HCT116 (cell line): Measurements from ENCODE around the gene IMMP2L.

Source experiments
- EZH2 ChIP-seq: fragments of 200-600 bp; sonication (generic); IDR thresholded peaks from 2 replicates; pipeline ENCODE4 v1.6.1; 2017; ENCODE audit warnings: antibody characterized with exemption, mixed run types
- EZH2phosphoT487 ChIP-seq: fragments of 200-600 bp; IDR thresholded peaks from 2 replicates; pipeline ENCODE4 v1.6.1; 2018; ENCODE audit warnings: antibody characterized with exemption, borderline replicate concordance
- POLR2A ChIP-seq: IDR thresholded peaks from 2 replicates; pipeline ENCODE4 v1.7.0; 2011; ENCODE audit warnings: borderline replicate concordance; ENCODE audit not compliant: insufficient read depth, insufficient read length; ENCODE audit errors: extremely low read depth
- POLR2AphosphoS5 ChIP-seq: IDR thresholded peaks from 2 replicates; pipeline ENCODE4 v1.6.1; 2011; ENCODE audit warnings: mild to moderate bottlenecking, low read depth, low read length, moderate library complexity
- RAD21 ChIP-seq: IDR thresholded peaks from 2 replicates; pipeline ENCODE4 v1.6.1; 2012; ENCODE audit warnings: low read depth, mild to moderate bottlenecking
- SIN3A ChIP-seq: IDR thresholded peaks from 2 replicates; pipeline ENCODE4 v1.6.1; 2012; ENCODE audit warnings: low read depth
- TCF7L2 ChIP-seq: IDR thresholded peaks from 2 replicates; pipeline ENCODE4 v1.7.0; 2011; ENCODE audit warnings: borderline replicate concordance, inconsistent platforms; ENCODE audit not compliant: insufficient read depth, insufficient read length; ENCODE audit errors: extremely low read depth
- YY1 ChIP-seq: IDR thresholded peaks from 2 replicates; pipeline ENCODE4 v1.6.1; 2011; ENCODE audit warnings: low read length, low read depth, moderate library complexity, mild to moderate bottlenecking; ENCODE audit not compliant: insufficient replicate concordance; ENCODE audit errors: extremely low read depth
- ZFX ChIP-seq: fragments of 450-650 bp; IDR thresholded peaks from 2 replicates; pipeline ENCODE4 v1.6.1; 2017
- TF ChIP-seq, protein P1 (sequence below), 3 experiments: fragments of 200-600 bp in 1 of 3; sonication (generic) in 1 of 3; IDR thresholded peaks in 2 of 3; conservative IDR thresholded peaks in 1 of 3; 2 replicates each; pipeline ENCODE4 v1.5.1; 2012 to 2017; ENCODE audit warnings: low read depth in 2 of 3, low read length in 2 of 3, antibody characterized with exemption in 1 of 3, borderline replicate concordance in 1 of 3, control low read depth in 1 of 3, mild to moderate bottlenecking in 1 of 3, mixed read lengths in 1 of 3, mixed run types in 1 of 3, moderate library complexity in 1 of 3; ENCODE audit not compliant: insufficient read depth in 1 of 3
- TF ChIP-seq, protein P2 (sequence below): IDR thresholded peaks from 2 replicates; pipeline ENCODE4 v1.6.1; 2012; ENCODE audit warnings: low read depth
- TF ChIP-seq, protein P3 (sequence below): IDR thresholded peaks from 2 replicates; pipeline ENCODE4 v1.6.1; 2012

DNA sequence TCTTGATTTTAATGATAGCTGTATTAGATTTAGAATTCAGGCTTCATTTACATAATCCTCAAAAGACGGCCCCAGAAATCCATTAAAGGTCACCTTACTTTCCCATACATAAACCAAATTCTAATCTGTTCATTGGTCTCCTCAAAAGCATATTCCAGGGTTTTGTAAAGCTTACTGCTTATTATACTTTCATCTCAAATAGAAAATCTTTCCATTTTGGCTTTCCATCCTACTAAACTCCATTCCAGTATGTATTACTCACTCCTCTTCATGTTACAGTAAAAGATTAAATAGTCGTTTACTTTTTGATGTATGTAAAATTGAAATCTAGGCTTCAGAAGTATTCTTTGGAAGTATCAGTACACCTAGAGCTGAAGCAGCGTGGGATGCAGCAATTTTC, 614.9 kb downstream of the IMMP2L start:
- TF ChIP-seq, protein P1, sequence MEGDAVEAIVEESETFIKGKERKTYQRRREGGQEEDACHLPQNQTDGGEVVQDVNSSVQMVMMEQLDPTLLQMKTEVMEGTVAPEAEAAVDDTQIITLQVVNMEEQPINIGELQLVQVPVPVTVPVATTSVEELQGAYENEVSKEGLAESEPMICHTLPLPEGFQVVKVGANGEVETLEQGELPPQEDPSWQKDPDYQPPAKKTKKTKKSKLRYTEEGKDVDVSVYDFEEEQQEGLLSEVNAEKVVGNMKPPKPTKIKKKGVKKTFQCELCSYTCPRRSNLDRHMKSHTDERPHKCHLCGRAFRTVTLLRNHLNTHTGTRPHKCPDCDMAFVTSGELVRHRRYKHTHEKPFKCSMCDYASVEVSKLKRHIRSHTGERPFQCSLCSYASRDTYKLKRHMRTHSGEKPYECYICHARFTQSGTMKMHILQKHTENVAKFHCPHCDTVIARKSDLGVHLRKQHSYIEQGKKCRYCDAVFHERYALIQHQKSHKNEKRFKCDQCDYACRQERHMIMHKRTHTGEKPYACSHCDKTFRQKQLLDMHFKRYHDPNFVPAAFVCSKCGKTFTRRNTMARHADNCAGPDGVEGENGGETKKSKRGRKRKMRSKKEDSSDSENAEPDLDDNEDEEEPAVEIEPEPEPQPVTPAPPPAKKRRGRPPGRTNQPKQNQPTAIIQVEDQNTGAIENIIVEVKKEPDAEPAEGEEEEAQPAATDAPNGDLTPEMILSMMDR (IDR thresholded peaks at IDR 0.05 in 2 of 3, conservative IDR thresholded peaks at IDR 0.05 in 1 of 3; ENCODE audit: borderline replicate concordance in 1 of 3, insufficient read depth in 1 of 3, low read depth in 2 of 3, low read length in 2 of 3) = no peak
- TF ChIP-seq, protein P2, sequence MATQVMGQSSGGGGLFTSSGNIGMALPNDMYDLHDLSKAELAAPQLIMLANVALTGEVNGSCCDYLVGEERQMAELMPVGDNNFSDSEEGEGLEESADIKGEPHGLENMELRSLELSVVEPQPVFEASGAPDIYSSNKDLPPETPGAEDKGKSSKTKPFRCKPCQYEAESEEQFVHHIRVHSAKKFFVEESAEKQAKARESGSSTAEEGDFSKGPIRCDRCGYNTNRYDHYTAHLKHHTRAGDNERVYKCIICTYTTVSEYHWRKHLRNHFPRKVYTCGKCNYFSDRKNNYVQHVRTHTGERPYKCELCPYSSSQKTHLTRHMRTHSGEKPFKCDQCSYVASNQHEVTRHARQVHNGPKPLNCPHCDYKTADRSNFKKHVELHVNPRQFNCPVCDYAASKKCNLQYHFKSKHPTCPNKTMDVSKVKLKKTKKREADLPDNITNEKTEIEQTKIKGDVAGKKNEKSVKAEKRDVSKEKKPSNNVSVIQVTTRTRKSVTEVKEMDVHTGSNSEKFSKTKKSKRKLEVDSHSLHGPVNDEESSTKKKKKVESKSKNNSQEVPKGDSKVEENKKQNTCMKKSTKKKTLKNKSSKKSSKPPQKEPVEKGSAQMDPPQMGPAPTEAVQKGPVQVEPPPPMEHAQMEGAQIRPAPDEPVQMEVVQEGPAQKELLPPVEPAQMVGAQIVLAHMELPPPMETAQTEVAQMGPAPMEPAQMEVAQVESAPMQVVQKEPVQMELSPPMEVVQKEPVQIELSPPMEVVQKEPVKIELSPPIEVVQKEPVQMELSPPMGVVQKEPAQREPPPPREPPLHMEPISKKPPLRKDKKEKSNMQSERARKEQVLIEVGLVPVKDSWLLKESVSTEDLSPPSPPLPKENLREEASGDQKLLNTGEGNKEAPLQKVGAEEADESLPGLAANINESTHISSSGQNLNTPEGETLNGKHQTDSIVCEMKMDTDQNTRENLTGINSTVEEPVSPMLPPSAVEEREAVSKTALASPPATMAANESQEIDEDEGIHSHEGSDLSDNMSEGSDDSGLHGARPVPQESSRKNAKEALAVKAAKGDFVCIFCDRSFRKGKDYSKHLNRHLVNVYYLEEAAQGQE = no peak
- TF ChIP-seq ZFX (no peak), TCF7L2 (no peak), EZH2 (no peak), POLR2AphosphoS5 (no peak), POLR2A (no peak), RAD21 (no peak), YY1 (no peak), SIN3A (no peak), EZH2phosphoT487 (no peak)
- TF ChIP-seq, protein P3, sequence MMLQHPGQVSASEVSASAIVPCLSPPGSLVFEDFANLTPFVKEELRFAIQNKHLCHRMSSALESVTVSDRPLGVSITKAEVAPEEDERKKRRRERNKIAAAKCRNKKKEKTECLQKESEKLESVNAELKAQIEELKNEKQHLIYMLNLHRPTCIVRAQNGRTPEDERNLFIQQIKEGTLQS = no peak
